H1 (cell line): ENCODE results near the gene ZFTA. TPM values are rescaled to one million over a fixed set of nuclear protein-coding genes. Genes with fewer than 3 reads are reported as not detected.
A peak's percentile ranks its signal among the peaks of the same experiment; 100 is the strongest.

Experiments
- CTCF ChIA-PET: fragments of 300-600 bp; sonication (Branson Sonifier 250); formaldehyde crosslinking; loops from one replicate; lab custom pipeline; 2021; ENCODE audit not compliant: partially characterized antibody; lab: Charles Lee
- POLR2A ChIA-PET: fragments of 300-600 bp; sonication (Branson Sonifier 250); formaldehyde crosslinking; loops from one replicate; lab custom pipeline; 2021; ENCODE audit warnings: inconsistent platforms; ENCODE audit not compliant: partially characterized antibody; lab: Charles Lee
- DNase-seq, 2 experiments: peaks; one replicate each; pipeline versions ENCODE4 v3.0.0 to v3.0.0-alpha.2; 2010 to 2022; ENCODE audit warnings: low spot score in 2 of 2, low read depth in 1 of 2, mixed read lengths in 1 of 2
- FAIRE-seq: peaks from 2 replicates; lab custom pipeline; 2011; peaks lifted over from hg19 to GRCh38; lab: Jason Lieb, UNC
- H2AFZ ChIP-seq: 2 replicates; pipeline ENCODE4 v1.8.1; 2012; ENCODE audit warnings: low read length, inconsistent platforms
- H2AK5ac ChIP-seq: 2 replicates; pipeline ENCODE4 v1.6.1; 2013; ENCODE audit warnings: low read depth, low read length
- H2BK120ac ChIP-seq: replicated peaks from 2 replicates; pipeline ENCODE3; 2013; ENCODE audit warnings: low read depth, low read length, inconsistent platforms
- H2BK12ac ChIP-seq: 2 replicates; pipeline ENCODE4 v1.6.1; 2013; ENCODE audit warnings: low read depth, low read length
- H2BK15ac ChIP-seq: 2 replicates; pipeline ENCODE4 v1.6.1; 2013; ENCODE audit warnings: low read length
- H2BK20ac ChIP-seq: 2 replicates; pipeline ENCODE4 v1.6.1; 2013; ENCODE audit warnings: low read length
- H2BK5ac ChIP-seq: 2 replicates; pipeline ENCODE4 v1.6.1; 2013; ENCODE audit warnings: low read depth, low read length
- H3K14ac ChIP-seq: 2 replicates; pipeline ENCODE4 v1.6.1; 2013; ENCODE audit warnings: inconsistent platforms; ENCODE audit not compliant: insufficient read length
- H3K18ac ChIP-seq: 2 replicates; pipeline ENCODE4 v1.6.1; 2013; ENCODE audit warnings: low read length; ENCODE audit errors: extremely low read depth
- H3K23ac ChIP-seq: 2 replicates; pipeline ENCODE4 v1.6.1; 2013; ENCODE audit warnings: inconsistent platforms; ENCODE audit not compliant: insufficient read length
- H3K23me2 ChIP-seq: 2 replicates; pipeline ENCODE4 v1.6.1; 2013; ENCODE audit warnings: low read depth, low read length
- H3K27ac ChIP-seq: 2 replicates; pipeline ENCODE4 v1.6.1; 2011; ENCODE audit warnings: low read depth, low read length, inconsistent platforms
- H3K27me3 ChIP-seq, 4 experiments: replicated peaks in 1 of 4; 1 replicate in 1 of 4; 2 replicates in 3 of 4; pipeline versions ENCODE4 v1.6.1 to v1.8.1; 2011 to 2013; ENCODE audit warnings: low read length in 3 of 4, mild to moderate bottlenecking in 3 of 4, inconsistent platforms in 2 of 4, mixed read lengths in 2 of 4, moderate library complexity in 1 of 4; ENCODE audit not compliant: control insufficient read depth in 3 of 4, insufficient read depth in 3 of 4; ENCODE audit errors: extremely low read depth in 1 of 4
- H3K36me3 ChIP-seq, 4 experiments: 2 replicates each; pipeline versions ENCODE4 v1.6.1 to v1.8.1; 2011 to 2013; ENCODE audit warnings: mild to moderate bottlenecking in 4 of 4, low read length in 3 of 4, moderate library complexity in 2 of 4, control low read depth in 1 of 4, inconsistent platforms in 1 of 4; ENCODE audit not compliant: insufficient read depth in 4 of 4, control insufficient read depth in 2 of 4
- H3K4ac ChIP-seq: replicated peaks from 2 replicates; pipeline ENCODE3; 2013; ENCODE audit warnings: low read length, low read depth, mixed read lengths, inconsistent platforms; ENCODE audit not compliant: insufficient read length
- H3K4me1 ChIP-seq, 4 experiments: replicated peaks in 1 of 4; 1 replicate in 1 of 4; 2 replicates in 3 of 4; pipeline versions ENCODE4 v1.6.1 to v1.8.1; 2011 to 2013; ENCODE audit warnings: low read length in 3 of 4, inconsistent platforms in 2 of 4, mixed read lengths in 1 of 4; ENCODE audit not compliant: insufficient read depth in 4 of 4, control insufficient read depth in 3 of 4
- H3K4me2 ChIP-seq, 2 experiments: 2 replicates each; pipeline versions ENCODE4 v1.6.1 to v1.8.1; 2011 to 2013; ENCODE audit warnings: low read depth in 2 of 2, low read length in 2 of 2, control low read depth in 1 of 2, inconsistent platforms in 1 of 2, mild to moderate bottlenecking in 1 of 2; ENCODE audit not compliant: insufficient read depth in 1 of 2
- H3K4me3 ChIP-seq, 4 experiments: fragments of 200-600, 300-600 bp in 1 of 4; sonication (generic), shearing (Covaris generic), sonication (Bioruptor Twin) in 1 of 4; 2 replicates each; pipeline versions ENCODE4 v1.5.1 to v1.8.1; 2011 to 2016; ENCODE audit warnings: low read length in 4 of 4, low read depth in 3 of 4, control low read depth in 2 of 4, inconsistent platforms in 2 of 4, mild to moderate bottlenecking in 2 of 4, mixed read lengths in 1 of 4, moderate library complexity in 1 of 4; ENCODE audit not compliant: insufficient read depth in 2 of 4; ENCODE audit errors: extremely low read depth in 1 of 4
- H3K56ac ChIP-seq: replicated peaks from 2 replicates; pipeline ENCODE3; 2013; ENCODE audit warnings: low read depth, mild to moderate bottlenecking, mixed read lengths, low read length, inconsistent platforms; ENCODE audit not compliant: insufficient read length
- H3K79me1 ChIP-seq: 2 replicates; pipeline ENCODE4 v1.6.1; 2013; ENCODE audit warnings: low read depth, low read length, control low read depth
- H3K79me2 ChIP-seq, 2 experiments: 2 replicates each; pipeline versions ENCODE4 v1.6.1 to v1.8.1; 2012 to 2013; ENCODE audit warnings: low read length in 2 of 2, mild to moderate bottlenecking in 2 of 2, inconsistent platforms in 1 of 2; ENCODE audit not compliant: insufficient read depth in 2 of 2, control insufficient read depth in 1 of 2
- H3K9ac ChIP-seq, 4 experiments: replicated peaks in 1 of 4; 1 replicate in 1 of 4; 2 replicates in 3 of 4; pipeline versions ENCODE4 v1.6.1 to v1.8.1; 2011 to 2013; ENCODE audit warnings: low read depth in 3 of 4, low read length in 3 of 4, control low read depth in 2 of 4, mild to moderate bottlenecking in 2 of 4, moderate library complexity in 2 of 4, inconsistent platforms in 1 of 4; ENCODE audit errors: extremely low read depth in 1 of 4
- H3K9me3 ChIP-seq, 2 experiments: 2 replicates each; pipeline versions ENCODE4 v1.6.1 to v1.8.1; 2012 to 2013; ENCODE audit warnings: mild to moderate bottlenecking in 2 of 2, moderate library complexity in 2 of 2, control low read depth in 1 of 2, inconsistent platforms in 1 of 2, low read depth in 1 of 2, low read length in 1 of 2, mixed read lengths in 1 of 2; ENCODE audit not compliant: insufficient read depth in 2 of 2
- H4K20me1 ChIP-seq, 2 experiments: replicated peaks in 1 of 2; 2 replicates each; pipeline versions ENCODE3 to v1.8.1; 2011 to 2013; ENCODE audit warnings: inconsistent platforms in 2 of 2, low read length in 2 of 2, mild to moderate bottlenecking in 1 of 2; ENCODE audit not compliant: insufficient read depth in 2 of 2, control insufficient read depth in 1 of 2
- H4K5ac ChIP-seq: 2 replicates; pipeline ENCODE4 v1.6.1; 2013; ENCODE audit warnings: low read length, low read depth, mixed read lengths, inconsistent platforms; ENCODE audit not compliant: insufficient read length
- H4K8ac ChIP-seq: 2 replicates; pipeline ENCODE4 v1.8.0; 2013; ENCODE audit warnings: mild to moderate bottlenecking, moderate library complexity, low read length, inconsistent platforms; ENCODE audit not compliant: insufficient read depth; ENCODE audit errors: extremely low read depth
- H4K91ac ChIP-seq: replicated peaks from 2 replicates; pipeline ENCODE3; 2013; ENCODE audit warnings: low read length, mixed read lengths, inconsistent platforms; ENCODE audit not compliant: insufficient read length
- ASH2L ChIP-seq: fragments of 200-600, 300-600 bp; sonication (generic); IDR thresholded peaks from one replicate; pipeline ENCODE4 v1.7.1; 2017; ENCODE audit warnings: low read length
- BCL11A ChIP-seq, 2 experiments: IDR thresholded peaks; one replicate each; pipeline ENCODE4 v1.6.1; 2011; ENCODE audit warnings: low read depth in 2 of 2, low read length in 2 of 2, mild to moderate bottlenecking in 2 of 2
- EP300 ChIP-seq, 2 experiments: IDR thresholded peaks; 1 replicate in 1 of 2; 2 replicates in 1 of 2; pipeline ENCODE4 v1.6.1; 2011 to 2012; ENCODE audit warnings: low read depth in 2 of 2, low read length in 2 of 2, mild to moderate bottlenecking in 2 of 2, borderline replicate concordance in 1 of 2, inconsistent platforms in 1 of 2, moderate library complexity in 1 of 2
- FOSL1 ChIP-seq: IDR thresholded peaks from 2 replicates; pipeline ENCODE4 v1.6.1; 2011; ENCODE audit warnings: mild to moderate bottlenecking, low read depth, low read length, moderate library complexity; ENCODE audit not compliant: insufficient read depth
- NANOG ChIP-seq: IDR thresholded peaks from 2 replicates; pipeline ENCODE4 v1.6.1; 2011; ENCODE audit warnings: low read length, low read depth, mild to moderate bottlenecking, inconsistent platforms; ENCODE audit not compliant: insufficient read depth, poor library complexity, severe bottlenecking
- PHF8 ChIP-seq: fragments of 200-600 bp; sonication (generic); conservative IDR thresholded peaks from 2 replicates; pipeline ENCODE4 v1.7.1; 2012; ENCODE audit warnings: low read depth, mild to moderate bottlenecking, inconsistent platforms, low read length, moderate library complexity
- SP1 ChIP-seq: IDR thresholded peaks from 2 replicates; pipeline ENCODE4 v1.6.1; 2011; ENCODE audit warnings: low read depth, low read length
- USF2 ChIP-seq: IDR thresholded peaks from 2 replicates; pipeline ENCODE4 v1.6.1; 2011; ENCODE audit warnings: low read length, improper control_type of control experiment
- WGBS, 2 experiments: shearing (Covaris generic) in 1 of 2; methylation state at CpG; one replicate each; pipeline versions ENCODE4 v1.1.6 to v1.1.7; 2013 to 2015; ENCODE audit warnings: low lambda C conversion rate in 2 of 2, mixed read lengths in 2 of 2, inconsistent platforms in 1 of 2, low coverage in 1 of 2, missing lambda C conversion rate in 1 of 2; ENCODE audit not compliant: insufficient replicate concordance in 2 of 2, insufficient coverage in 1 of 2, insufficient read length in 1 of 2; ENCODE audit errors: extremely low coverage in 1 of 2, missing lambda C conversion rate in 1 of 2; 5-methylcytosine and 5-hydroxymethylcytosine counted together
- polyA plus RNA-seq, 7 experiments: library from polyadenylated mRNA; depleted of rRNA in 3 of 7; stranded (reverse) in 5 of 7; unstranded in 2 of 7; fragments of >200 nt in 5 of 7; fragments of 200-250 nt in 2 of 7; gene quantifications; 1 replicate in 5 of 7; 2 replicates in 1 of 7; 4 replicates in 1 of 7; pipeline versions ENCODE4 v1.2.1 to v1.2.3, GENCODE V29; 2011 to 2013; ENCODE audit warnings: missing spikeins in 2 of 7, mixed read lengths in 2 of 7
- total RNA-seq: library from RNA; stranded (reverse); fragmentation: NEBNext Ultra II Directional; extraction: Animal tissue kit (Norgen Biotek cat#: 25700); gene quantifications from 2 replicates; pipeline ENCODE4 v1.2.1, GENCODE V29; 2021

The ZFTA gene
- total and polyA plus RNA-seq, 2 of the 8 experiments (the other 6 are each of a cell fraction or from before 2014, with no cell fraction given): 9.5 to 34.0 TPM

DNA sequence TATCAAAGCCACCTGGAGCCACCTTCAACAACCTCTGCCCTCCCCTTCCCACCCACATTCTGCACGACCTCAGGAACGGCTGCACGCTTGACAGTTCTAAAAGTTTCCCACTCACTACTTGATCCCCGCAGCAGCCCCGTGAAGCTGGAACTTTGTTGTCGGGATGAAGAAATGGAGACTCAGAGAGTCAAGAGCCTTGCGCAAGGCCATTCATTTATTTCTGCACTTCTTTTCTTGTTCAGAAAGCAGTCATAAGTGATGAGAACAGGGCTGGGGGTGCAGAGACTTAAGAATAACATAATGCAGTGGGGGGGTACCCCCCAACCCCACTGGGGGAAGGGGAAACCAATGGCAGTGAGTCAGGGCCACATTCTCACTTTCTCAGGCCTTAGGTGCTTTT, 2.2 kb upstream of the ZFTA start:
- H2AK5ac ChIP-seq: no peak overlapping the region
- H3K4me2 ChIP-seq: peak overlapping the region in 1 of 2 experiments; percentile 99; a peak in 1 of 4 replicates
- FAIRE-seq (no peak), DNase-seq (no peak)
- no peak overlapping the region for H3K9ac ChIP-seq
- H4K20me1 ChIP-seq: peaks cover 10 to 13% of the 10 kb centered on the region in 2 experiments
- no peaks in the 10 kb centered on the region for H3K9me3 ChIP-seq
- H3K4me1 ChIP-seq: peaks cover 5 to 18% (median 12%) of the 10 kb centered on the region in 4 experiments
- H3K36me3 ChIP-seq: peaks cover 0 to 3% (median 0%) of the 10 kb centered on the region in 4 experiments; a peak in 1 of 8 replicates
- no peak overlapping the region for H2BK5ac ChIP-seq
- no peak overlapping the region for H2BK12ac ChIP-seq
- no peak overlapping the region for H4K5ac ChIP-seq
- peaks cover 11% of the 10 kb centered on the region for H3K23me2 ChIP-seq
- H3K4ac ChIP-seq: no peak overlapping the region
- no peak overlapping the region for H3K23ac ChIP-seq
- H3K56ac ChIP-seq: no peak overlapping the region
- H3K27me3 ChIP-seq: peaks cover 0 to 16% (median 13%) of the 10 kb centered on the region in 4 experiments; a peak in 6 of 7 replicates
- no peak overlapping the region for H4K91ac ChIP-seq
- H2BK20ac ChIP-seq: no peak overlapping the region
- H2BK120ac ChIP-seq: no peak overlapping the region
- 0 out of 2 replicates have a peak overlapping the region, but pooled peaks have one; percentile 29 for H2BK15ac ChIP-seq
- no peak overlapping the region; the same call in 1 of the 2 replicates for H3K18ac ChIP-seq
- peaks cover 6% of the 10 kb centered on the region for H3K79me1 ChIP-seq
- H3K14ac ChIP-seq: no peak overlapping the region
- H2AFZ ChIP-seq: no peak overlapping the region
- H4K8ac ChIP-seq: no peak overlapping the region
- H3K79me2 ChIP-seq: peaks cover 0 to 21% of the 10 kb centered on the region in 2 experiments; a peak in 2 of 4 replicates
- WGBS, 2 experiments: 93% methylated on average over 7 of the region's 7 CpGs; no CpG with 5 or more reads in 1 of the 2 experiments
- H3K27ac ChIP-seq: no peak overlapping the region
- H3K4me3 ChIP-seq: no peak overlapping the region
- ChIA-PET POLR2A (interaction anchor here (2.6 kb wide), 1 partner anchor 9 kb away, joined by 9 read pairs; no protein-coding TSS in a partner anchor), CTCF (no interaction called here)
- TF ChIP-seq BCL11A (IDR thresholded peaks at IDR 0.05; ENCODE audit: low read depth in 2 of 2, low read length in 2 of 2) (no peak), ASH2L (no peak), SP1 (no peak), EP300 (IDR thresholded peaks at IDR 0.05; ENCODE audit: borderline replicate concordance in 1 of 2, low read depth in 2 of 2, low read length in 2 of 2) (no peak), FOSL1 (no peak), PHF8 (no peak), USF2 (no peak), NANOG (no peak)
